ENCODE measurements around the gene ANOS1.
"Not testable (repeated sequence)": the region's sequence is repeated elsewhere in the genome, so short reads cannot be mapped to it uniquely, and the experiment has no call there.

Gene ANOS1

GRCh38 chrX:8627796-8628195 is 104.1 kb downstream of the ANOS1 start:
- DNase-seq (ENCODE audit: low read depth): no peak

DNA sequence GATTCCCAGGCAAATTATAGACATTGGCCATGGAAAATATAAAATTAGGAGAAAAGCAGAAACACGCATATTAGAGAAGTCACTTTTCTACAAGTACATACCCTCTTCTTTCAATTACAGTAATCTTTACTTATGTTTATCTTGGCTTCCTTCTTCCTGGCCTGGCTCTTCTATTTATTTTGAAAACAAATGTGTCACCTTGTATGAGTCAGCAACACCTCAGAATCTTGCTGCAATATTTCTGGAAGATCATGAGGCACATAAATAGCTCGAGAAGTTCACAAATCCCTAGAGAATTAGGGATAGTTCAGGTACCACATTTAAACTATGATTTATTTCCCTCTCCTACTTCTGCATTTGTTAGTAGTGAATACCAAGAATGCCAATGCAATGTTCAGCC is 124.6 kb downstream of the ANOS1 start:
- no peak for DNase-seq (ENCODE audit: low read depth)

- DNase-seq (ENCODE audit: low read depth): no peak
Observed at GRCh38 chrX:8604131-8604530, 127.8 kb downstream of the ANOS1 start.

DNA sequence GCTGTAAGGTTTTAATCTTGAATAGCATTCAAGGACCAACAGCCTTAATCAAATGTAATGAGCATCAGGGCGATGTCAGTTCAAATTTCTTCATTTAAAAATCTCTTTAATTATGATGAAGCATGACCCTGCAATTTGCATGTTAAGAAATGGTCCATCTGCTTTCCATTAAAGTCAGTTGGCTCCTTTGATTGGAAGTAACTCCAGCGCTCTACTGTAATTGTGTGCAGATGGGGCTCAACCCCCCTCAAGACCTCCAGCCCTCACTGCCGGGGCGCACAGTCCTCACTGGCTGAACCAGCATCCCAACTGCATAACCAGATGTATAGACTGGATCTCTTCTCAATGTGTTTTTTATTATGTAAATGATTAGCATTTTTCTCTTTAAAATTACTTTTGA is 140.4 kb downstream of the ANOS1 start:
- no peak for DNase-seq (ENCODE audit: low read depth)

DNA sequence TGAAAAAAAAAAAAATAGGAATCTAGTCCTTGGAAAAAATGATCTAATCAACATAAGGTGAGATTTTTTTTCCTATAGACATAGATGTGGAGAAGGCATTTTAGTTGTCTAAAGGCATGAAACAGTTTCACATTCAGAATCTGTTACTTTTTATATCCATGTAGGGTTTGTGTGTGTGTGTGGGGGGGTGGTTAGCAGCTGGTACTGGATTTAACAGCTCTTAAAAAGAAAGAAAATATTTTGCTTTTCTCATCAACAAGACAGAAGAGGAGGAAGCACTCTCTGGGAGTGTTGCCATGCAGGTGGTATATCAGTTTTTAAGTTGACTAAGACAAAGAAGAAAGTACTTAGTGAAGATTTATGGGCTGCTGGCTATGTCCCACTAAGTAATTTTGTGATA is 145.0 kb downstream of the ANOS1 start:
- DNase-seq (ENCODE audit: low read depth): no peak

DNA sequence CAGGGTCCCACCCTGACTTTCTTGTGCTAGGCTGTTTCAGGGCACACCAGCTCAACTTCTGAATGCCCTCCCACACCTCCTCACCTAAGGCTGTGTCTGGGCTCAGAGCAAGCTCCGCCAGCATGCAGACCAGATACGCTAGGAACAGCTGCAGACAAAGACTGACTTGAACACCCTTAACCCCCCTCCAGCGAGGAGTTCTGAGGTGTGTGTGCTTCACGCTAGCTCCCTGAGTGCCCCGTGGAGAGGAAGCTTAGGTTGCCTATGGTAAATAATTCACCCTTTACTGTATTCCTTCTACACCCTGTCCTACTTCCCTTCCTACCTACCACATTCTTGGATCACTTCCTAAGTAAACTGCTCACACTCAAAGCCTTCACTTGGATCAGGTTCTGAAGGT is 152.3 kb downstream of the ANOS1 start:
- no peak for DNase-seq (ENCODE audit: low read depth)

GRCh38 chrX:8576821-8577220 is 155.1 kb downstream of the ANOS1 start:
- no peak for DNase-seq (ENCODE audit: low read depth)

- DNase-seq (ENCODE audit: low read depth): no peak
Observed at GRCh38 chrX:8565729-8566128, 166.2 kb downstream of the ANOS1 start.

- DNase-seq (ENCODE audit: low read depth): no peak
Observed at GRCh38 chrX:8548446-8548845, 183.5 kb downstream of the ANOS1 start.

GRCh38 chrX:8546715-8547114 is 185.2 kb downstream of the ANOS1 start:
- no peak for DNase-seq (ENCODE audit: low read depth)

- no peak for DNase-seq (ENCODE audit: low read depth)
Observed at GRCh38 chrX:8520791-8521190, 211.1 kb downstream of the ANOS1 start.

GRCh38 chrX:8520178-8520577 is 211.8 kb downstream of the ANOS1 start:
- DNase-seq (ENCODE audit: low read depth): no peak

GRCh38 chrX:8504451-8504850 is 227.5 kb downstream of the ANOS1 start:
- DNase-seq (ENCODE audit: low read depth): no peak

GRCh38 chrX:8502101-8502500 is 229.8 kb downstream of the ANOS1 start:
- not testable (repeated sequence) for DNase-seq (ENCODE audit: low read depth)

DNA sequence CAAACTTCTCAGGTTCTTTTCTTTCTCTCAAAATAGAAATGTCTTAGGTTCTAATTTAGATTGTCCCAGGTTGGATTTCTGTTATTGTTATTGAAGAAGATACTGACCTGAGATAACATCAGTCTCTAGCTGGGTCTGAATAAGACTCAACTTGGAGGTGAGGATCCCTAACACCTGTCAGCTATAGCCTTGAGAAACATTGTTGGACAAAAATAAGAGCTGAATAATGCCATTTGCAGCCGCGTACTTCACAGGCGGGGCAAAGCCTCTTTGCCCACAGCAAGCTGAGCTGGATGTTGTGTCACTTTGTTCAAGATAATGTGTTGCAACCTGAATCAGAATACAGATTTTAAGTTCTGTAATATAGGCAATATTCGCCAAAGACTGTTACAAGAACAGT is 231.7 kb downstream of the ANOS1 start:
- no peak for DNase-seq (ENCODE audit: low read depth)

DNA sequence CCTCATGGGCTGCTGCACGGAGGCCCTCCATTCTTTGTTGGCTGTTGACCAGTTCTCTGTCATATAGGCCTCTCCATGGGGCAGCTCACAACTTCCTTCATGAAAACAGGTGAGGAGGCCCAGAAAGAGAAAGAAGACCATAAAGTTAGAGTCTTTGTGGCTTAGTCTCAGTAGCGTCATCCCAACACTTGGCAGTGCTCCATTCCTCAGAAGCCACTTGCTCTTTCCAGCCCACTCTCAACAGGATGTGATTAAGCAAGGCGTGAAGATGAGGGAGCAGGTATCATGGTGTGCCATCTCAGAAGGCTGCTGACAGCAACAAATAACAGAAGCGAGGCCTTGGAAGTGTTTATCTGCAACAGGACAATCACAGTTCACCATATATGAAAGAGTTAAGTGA is 236.9 kb downstream of the ANOS1 start:
- not testable (repeated sequence) for DNase-seq (ENCODE audit: low read depth)

GRCh38 chrX:8484360-8484949 is 247.5 kb downstream of the ANOS1 start:
- no peak for DNase-seq (ENCODE audit: low read depth)
